OCI-M2 (cell line): ENCODE measurements around the gene CALY.

Experiments
- DNase-seq: peaks from one replicate; lab custom pipeline; 2025; ENCODE audit not compliant: unreplicated experiment; lab: John Stamatoyannopoulos, UW

CALY gene

GRCh38 chr10:133351408-133352318 is 15.0 kb upstream of the CALY start:
- no peak for DNase-seq

GRCh38 chr10:133350950-133351329 is 14.2 kb upstream of the CALY start:
- DNase-seq: no peak

GRCh38 chr10:133350283-133350949 is 13.7 kb upstream of the CALY start:
- DNase-seq: no peak

- DNase-seq: no peak
These were observed 12.9 kb upstream of the CALY start for GRCh38 chr10:133349577-133350011.

- DNase-seq: no peak
These were observed 12.5 kb upstream of the CALY start for GRCh38 chr10:133349160-133349568.

- no peak for DNase-seq
These were observed 11.2 kb upstream of the CALY start for GRCh38 chr10:133347710-133348517.

GRCh38 chr10:133346413-133346812 is 9.7 kb upstream of the CALY start:
- no peak for DNase-seq

- DNase-seq: no peak
These were observed 7.5 kb upstream of the CALY start for GRCh38 chr10:133344236-133344635.

GRCh38 chr10:133343558-133343957 is 6.9 kb upstream of the CALY start:
- DNase-seq: no peak

- DNase-seq: no peak
These were observed 6.2 kb upstream of the CALY start for GRCh38 chr10:133342942-133343341.

GRCh38 chr10:133341983-133342382 is 5.3 kb upstream of the CALY start:
- DNase-seq: no peak

GRCh38 chr10:133339708-133340380 is 3.1 kb upstream of the CALY start:
- DNase-seq: no peak

- DNase-seq: no peak
These were observed 1.7 kb upstream of the CALY start for GRCh38 chr10:133338080-133339071.

- no peak for DNase-seq
These were observed 652 bp upstream of the CALY start for GRCh38 chr10:133337370-133337725.

GRCh38 chr10:133336118-133336576 is 549 bp downstream of the CALY start:
- DNase-seq: no peak

GRCh38 chr10:133335246-133336117 is 1.2 kb downstream of the CALY start:
- no peak for DNase-seq

GRCh38 chr10:133334503-133335245 is 2.0 kb downstream of the CALY start:
- DNase-seq: no peak
